GM18868 (cell line): ENCODE results near the gene ZNF260.
"Not testable (repeated sequence)": the region's sequence is repeated elsewhere in the genome, so short reads cannot be mapped to it uniquely, and the experiment has no call there.

Experiments
- ATAC-seq: cut with Tn5 transposase; IDR thresholded peaks from one replicate; pipeline ENCODE4 v1.9.1; 2021; ENCODE audit warnings: mild to moderate bottlenecking, moderate library complexity; ENCODE audit not compliant: unreplicated experiment

Gene ZNF260

DNA sequence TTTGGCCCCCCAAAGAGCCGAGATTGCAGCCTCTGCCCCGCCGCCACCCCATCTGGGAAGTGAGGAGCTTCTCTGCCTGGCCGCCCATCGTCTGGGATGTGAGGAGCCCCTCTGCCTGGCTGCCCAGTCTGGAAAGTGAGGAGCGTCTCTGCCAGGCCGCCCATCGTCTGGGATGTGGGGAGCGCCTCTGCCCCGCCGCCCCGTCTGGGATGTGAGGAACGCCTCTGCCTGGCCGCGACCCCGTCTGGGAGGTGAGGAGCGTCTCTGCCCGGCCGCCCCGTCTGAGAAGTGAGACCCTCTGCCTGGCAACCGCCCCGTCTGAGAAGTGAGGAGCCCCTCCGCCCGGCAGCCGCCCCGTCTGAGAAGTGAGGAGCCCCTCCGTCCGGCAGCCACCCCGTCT, 37.2 kb downstream of the ZNF260 start:
- not testable (repeated sequence) for ATAC-seq

DNA sequence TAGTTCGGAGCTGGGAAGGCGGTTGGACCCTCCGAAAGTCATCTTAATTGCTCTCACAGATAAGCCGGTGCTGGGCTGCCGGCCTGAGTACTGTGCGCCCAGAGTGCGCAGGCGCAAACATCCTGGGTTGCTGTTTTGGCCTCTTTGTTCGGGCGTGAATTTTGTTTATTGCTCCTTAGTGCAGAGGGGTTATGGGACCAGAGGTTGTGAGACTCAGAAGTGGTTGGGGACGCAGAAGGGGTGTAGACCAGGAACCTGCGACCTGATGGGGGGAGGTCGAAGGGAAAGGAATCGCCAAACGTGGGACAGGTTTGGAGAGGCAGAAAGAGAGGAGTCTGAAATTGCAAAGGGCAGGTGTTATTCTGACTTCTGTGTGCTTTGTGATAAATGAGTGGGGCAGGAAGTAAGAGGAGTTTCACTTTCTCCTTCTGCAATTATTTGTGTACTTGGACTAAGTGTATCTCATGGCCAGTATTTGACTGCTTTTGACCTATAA, 38.1 kb downstream of the ZNF260 start:
- peak; percentile 67 for ATAC-seq

DNA sequence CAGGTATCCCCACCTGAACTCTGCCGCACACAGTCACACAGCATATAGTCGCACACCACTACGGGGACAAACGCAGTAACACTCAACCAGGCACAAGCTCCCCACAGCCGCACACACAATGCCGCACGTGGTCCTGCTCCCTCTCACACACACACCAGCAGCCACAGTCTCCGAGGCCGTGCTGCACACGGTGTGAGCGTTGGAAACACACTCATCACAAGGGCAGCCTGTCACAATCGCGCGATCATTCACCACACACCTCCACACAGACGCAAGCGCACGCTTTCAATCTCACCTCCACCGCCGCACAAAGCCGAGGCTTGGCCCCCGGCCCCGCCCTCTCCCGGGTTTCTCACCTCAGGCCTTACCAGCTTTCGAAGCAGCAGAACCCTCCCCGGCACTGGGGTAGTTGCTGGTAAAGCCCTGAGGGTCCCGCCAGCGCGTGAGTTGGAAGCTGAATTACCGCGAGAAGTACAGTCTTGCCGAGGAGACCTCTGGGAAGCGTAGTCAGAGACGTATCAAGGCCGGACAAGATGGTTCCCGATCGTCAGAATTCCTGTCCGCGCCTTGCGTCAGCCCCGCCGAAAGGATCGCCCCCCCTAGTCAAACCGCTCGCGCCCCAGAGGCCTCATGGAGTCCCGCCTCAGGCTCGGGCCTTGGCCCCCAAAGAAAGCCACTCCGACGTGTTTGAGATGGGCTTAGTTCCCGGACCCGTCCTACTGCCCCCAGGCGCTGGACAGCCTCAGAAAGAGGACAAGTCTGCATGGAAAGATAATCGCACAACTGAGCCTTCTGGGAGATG, 38.8 kb downstream of the ZNF260 start, which contains the start of gene ZNF566:
Gene ZNF566, minus strand, starts transcription at position 444 of the 802 bp plus-strand sequence. CDS start 13,004 bp downstream, outside the sequence.
- peak; percentile 85 for ATAC-seq

DNA sequence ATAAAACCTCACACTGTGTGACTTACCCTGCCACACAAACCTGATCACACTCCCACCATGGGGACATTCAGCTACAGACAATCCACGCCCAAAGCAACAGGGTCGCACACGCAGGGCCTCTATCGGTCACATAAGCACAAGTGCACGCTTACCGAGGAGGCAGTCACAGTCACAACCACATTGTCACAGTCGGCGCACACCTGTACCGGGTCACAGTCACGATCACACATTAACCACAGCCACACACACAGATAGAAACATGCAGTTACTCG, 39.3 kb downstream of the ZNF260 start:
- ATAC-seq: peak; percentile 20

DNA sequence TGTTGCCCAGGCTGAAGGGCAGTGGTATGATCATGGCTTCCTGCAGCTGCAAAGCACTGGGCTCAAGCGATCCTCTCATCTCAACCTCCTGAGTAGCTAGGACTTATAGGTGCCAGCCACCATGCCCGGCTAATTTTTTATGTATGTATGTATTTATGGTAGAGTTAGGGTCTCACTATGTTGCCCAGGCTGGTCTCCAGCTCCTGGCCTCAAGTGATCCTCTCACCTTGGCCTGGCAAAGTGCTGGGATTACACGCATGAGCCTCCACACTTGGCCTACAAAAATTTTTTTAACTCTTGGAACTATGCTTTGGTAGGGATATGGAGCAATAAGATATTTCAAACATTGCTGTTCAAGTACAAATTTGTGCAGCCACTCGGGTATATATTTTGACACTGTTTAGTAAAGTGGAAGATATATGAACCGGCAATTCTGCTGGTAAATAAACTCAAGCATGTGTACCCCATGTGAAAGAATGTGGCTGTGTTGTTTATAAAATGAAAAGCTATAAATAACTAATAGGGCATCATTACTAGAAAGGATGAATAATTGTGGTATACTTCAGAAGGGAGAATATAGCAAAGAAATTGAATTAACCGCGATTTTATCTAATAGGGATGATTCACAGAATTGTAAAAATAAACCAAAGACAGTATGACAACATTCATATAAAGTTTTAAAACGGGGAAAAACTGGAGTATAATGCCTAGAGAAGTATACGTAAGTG, 39.8 kb downstream of the ZNF260 start:
- no peak for ATAC-seq

DNA sequence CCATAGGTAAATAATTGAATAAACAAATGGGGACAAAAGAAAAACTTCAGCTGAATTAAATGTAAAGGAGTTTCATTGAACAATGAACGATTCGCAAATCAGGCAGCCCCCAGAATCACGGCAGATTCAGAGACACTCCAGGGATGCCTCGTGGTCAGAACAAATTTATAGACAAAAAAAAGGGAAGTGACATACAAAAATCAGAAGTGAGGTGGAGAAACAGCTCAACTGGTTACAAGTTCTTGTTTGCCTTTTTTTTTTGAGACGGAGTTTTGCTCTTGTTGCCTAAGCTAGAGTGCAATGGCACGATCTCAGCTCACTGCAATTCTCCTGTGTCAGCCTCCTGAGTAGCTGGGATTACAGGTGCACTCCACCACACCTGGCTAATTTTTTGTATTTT, 44.4 kb downstream of the ZNF260 start:
- no peak for ATAC-seq

DNA sequence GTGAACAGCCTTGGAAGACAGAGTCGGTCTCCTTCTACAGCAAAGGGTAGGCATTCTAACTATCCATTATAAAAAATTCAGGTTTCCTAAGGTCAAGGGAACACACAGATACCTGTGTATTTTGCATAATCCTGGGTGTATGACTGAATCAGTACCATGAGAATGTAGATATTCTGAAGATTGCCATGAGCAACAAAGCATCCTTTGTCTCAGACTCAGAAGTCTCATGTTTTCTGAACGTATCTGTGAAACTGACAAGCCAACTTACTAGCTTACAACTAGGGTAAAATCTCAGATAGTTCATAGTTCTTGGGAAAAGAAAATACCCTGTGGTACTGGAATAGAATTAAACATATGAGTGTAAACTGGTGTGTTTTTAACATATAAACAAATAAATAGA, 45.2 kb downstream of the ZNF260 start:
- ATAC-seq: no peak
